GM18519 (cell line): ENCODE measurements around the gene NFIX.

Source experiments
- ATAC-seq: cut with Tn5 transposase; IDR thresholded peaks from one replicate; pipeline ENCODE4 v1.9.1; 2021; ENCODE audit warnings: mild to moderate bottlenecking, moderate library complexity; ENCODE audit not compliant: unreplicated experiment, low FRiP score

Gene NFIX

GRCh38 chr19:13033819-13034611 lies 38.7 kb downstream of the NFIX start:
- ATAC-seq, result no peak

DNA sequence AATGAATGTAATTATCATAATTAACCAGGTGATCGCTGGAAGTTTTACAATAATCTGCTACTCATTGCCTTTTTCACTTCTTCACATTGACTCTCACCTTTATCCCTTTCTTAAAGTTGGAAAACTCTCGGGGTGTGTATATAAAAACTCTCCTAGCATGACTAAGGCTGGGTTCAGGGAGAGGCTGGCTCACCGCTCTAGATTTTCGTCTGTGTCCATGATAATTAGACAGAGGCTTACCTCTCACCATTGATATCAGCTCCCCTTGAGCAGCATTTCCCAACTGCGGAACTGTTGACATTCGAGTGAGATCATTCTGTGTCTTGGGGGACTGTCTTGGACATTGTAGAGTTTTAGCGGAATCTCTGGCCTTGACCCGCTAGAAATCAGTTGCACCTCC lies 39.4 kb downstream of the NFIX start:
- no peak for ATAC-seq

- ATAC-seq, result no peak
These were observed 40.6 kb downstream of the NFIX start for GRCh38 chr19:13035820-13036365.

GRCh38 chr19:13036366-13036976 lies 41.2 kb downstream of the NFIX start:
- ATAC-seq, result no peak

- ATAC-seq, result no peak
These were observed 41.9 kb downstream of the NFIX start for GRCh38 chr19:13037161-13037560.

DNA sequence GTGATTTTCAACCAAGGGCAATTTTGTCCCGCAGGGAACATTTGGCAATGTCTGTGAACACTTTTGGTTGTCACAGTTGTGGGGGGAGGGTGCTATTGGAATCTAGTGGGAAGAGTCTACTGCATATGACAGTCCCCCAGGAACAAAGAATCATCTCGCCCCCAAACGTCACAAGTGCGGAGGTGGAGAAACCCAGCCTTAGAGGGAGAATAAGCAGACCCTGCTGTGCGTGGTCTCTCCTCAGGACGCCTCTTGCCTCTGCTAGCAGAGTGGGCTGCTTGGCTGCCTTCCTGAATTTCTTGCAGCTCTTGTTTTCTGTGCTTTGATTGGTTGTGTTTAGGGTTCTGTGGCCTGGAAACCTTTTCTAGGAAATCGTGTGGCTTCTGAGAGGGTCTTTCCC lies 42.5 kb downstream of the NFIX start:
- ATAC-seq, result no peak

DNA sequence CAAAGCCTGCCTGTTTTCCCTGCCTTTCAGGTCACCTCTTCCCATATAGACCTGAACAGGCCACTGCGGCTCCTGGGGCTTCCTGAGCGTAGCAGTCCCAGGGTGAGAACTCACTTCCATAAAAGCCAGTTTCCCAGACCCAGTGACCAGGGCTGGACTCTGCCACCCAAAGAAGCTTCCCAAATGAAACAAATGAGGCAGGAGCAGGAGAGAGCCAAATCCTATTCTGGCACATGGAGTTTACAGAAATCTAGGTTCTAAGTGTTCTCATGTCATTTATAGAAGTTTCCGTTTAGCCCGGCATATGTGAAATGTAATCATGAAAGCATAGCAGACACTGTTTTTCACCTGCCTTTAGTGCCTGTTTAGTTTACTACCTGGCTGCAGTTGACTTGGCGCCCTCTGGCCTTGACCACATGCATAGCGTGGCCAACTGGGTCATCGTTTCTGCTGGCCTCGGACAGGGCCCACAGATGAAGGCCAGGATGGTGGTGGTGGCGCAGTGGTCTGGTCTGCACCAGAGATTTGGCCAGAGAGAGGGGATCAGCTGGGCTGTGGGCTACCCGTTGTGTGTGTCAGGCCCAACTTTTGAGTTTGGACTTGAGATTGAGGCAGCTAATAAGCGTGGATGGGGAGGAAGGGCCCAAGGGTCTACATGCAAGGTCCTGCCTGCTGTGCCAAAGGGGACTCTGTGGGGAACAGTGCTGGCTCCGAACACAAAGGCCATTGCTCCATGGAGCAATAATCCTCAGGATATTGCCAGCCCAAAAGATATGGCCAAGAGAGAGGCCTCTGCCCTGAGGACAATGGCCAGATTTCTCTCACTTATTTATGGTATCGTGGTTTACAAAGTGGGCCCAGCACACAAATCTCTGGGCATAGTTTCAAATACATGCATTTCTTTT lies 43.3 kb downstream of the NFIX start:
- no peak for ATAC-seq

- no peak for ATAC-seq
These were observed 44.0 kb downstream of the NFIX start for GRCh38 chr19:13039211-13039789.

DNA sequence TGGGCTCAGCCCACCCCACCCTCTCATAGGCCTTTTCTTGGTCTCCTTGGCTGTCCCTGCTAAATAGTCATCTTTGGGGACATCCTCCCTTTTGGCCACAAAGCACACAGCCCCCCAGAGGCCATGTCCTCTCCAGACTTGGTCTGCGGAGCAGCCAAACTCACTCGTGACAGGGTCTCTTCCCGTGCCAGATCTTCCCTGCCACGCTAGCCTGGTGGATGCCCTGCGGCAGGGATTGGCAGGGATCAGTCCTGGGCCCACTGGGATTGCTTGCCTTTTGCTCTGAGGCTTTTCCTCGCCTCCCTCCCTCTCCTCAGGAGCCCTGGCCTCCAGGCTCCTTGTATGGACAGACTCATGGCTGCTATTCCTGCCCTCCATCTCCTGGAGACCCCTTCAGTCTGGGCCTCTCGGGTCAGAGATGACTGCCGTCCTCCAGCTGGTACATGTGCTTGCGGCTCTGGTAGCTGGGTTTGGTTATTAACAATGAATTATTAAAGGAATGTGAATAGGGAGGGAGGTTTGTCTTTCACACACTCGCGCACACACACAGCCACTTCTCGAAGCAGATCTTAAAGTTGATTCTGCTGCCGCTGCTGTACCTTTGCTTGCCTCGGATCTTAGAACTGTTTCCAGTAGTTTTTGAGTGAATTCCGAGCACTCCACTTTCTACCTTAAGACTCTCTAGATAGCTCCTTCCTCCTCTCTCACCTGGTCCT lies 45.1 kb downstream of the NFIX start:
- no peak for ATAC-seq

- no peak for ATAC-seq
These were observed 45.6 kb downstream of the NFIX start for GRCh38 chr19:13040948-13041292.

- ATAC-seq, result no peak
These were observed 47.3 kb downstream of the NFIX start for GRCh38 chr19:13042443-13043130.

DNA sequence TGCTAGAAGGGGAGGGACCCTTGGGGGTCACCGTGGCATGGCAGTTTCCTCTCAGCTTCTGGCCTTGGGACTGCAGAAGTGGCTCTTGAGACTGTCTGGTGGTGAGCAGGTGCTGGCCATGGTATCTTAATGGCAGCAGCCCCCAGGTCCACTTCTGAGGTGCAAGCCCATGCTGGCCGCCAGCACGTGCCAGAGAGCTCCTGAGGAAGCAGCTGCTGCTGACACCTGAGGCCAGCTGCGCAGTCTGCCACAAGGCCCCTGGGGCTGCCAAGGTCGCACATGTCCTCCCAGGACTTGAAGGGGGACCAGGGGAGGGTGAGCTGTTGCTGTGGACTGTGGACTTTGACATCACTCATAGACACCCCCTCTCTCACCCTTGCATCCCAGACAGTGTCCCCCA lies 48.0 kb downstream of the NFIX start:
- no peak for ATAC-seq

GRCh38 chr19:13044231-13044836 lies 49.1 kb downstream of the NFIX start:
- no peak for ATAC-seq

- ATAC-seq, result no peak
These were observed 50.5 kb downstream of the NFIX start for GRCh38 chr19:13045812-13046211.

GRCh38 chr19:13047374-13047773 lies 52.1 kb downstream of the NFIX start:
- ATAC-seq, result no peak

DNA sequence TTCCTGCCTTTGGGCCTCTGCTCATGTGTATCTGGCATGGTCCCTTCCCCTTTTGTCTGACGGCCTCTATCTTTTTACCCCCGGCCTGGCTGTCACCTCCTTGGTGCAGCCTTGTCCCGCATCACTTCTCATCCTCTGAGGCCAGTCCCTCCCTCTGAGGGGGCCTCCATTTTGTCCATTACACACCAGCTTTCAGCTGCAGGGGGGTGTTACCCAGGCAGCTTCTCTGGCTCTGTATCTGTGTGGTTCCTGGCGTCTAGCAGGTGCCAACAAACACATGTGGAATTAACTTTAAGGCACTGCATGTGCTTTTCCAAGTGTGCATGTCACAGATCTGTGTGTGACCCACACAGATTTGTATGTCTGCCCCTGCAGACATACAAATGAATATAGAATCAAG lies 55.0 kb downstream of the NFIX start:
- no peak for ATAC-seq

GRCh38 chr19:13051557-13052165 lies 56.4 kb downstream of the NFIX start:
- ATAC-seq, result no peak

- no peak for ATAC-seq
These were observed 57.3 kb downstream of the NFIX start for GRCh38 chr19:13052447-13053175.
